ENCODE results near the gene UBE2G2. TPM values are rescaled to one million over a fixed set of nuclear protein-coding genes. Genes with fewer than 3 reads are reported as not detected.

Gene UBE2G2
- total RNA-seq, 3 donors from 2014 or later, result 64.2 to 85.4 (median 66.8) TPM

- H3K36me3 ChIP-seq (ENCODE audit: low read depth), result no peaks in the 10 kb centered on the region
- intact Hi-C loops (cut with DNase I, micrococcal nuclease), result no loop called here
- no peak for ATAC-seq
- no peak for DNase-seq
- no peak overlapping the region for H3K4me3 ChIP-seq
- H3K4me1 ChIP-seq (ENCODE audit: low read depth), result peaks cover 14% of the 10 kb centered on the region
- H3K9me3 ChIP-seq, result no peaks in the 10 kb centered on the region
- no peak for TF ChIP-seq CTCF (IDR thresholded peaks at IDR 0.05)
Observed at GRCh38 chr21:44804762-44805161, 3.1 kb upstream of the UBE2G2 start.

GRCh38 chr21:44803651-44804050 lies 2.0 kb upstream of the UBE2G2 start:
- no peaks in the 10 kb centered on the region for H3K36me3 ChIP-seq (ENCODE audit: low read depth)
- ATAC-seq (no peak), DNase-seq (no peak)
- H3K4me1 ChIP-seq (ENCODE audit: low read depth), result peaks cover 15% of the 10 kb centered on the region
- no peak overlapping the region for H3K4me3 ChIP-seq
- intact Hi-C loops (cut with DNase I, micrococcal nuclease), result no loop called here
- no peaks in the 10 kb centered on the region for H3K9me3 ChIP-seq
- TF ChIP-seq CTCF (IDR thresholded peaks at IDR 0.05), result no peak

- H3K9me3 ChIP-seq, result no peaks in the 10 kb centered on the region
- ATAC-seq (peak; percentile 2), DNase-seq (no peak)
- H3K36me3 ChIP-seq (ENCODE audit: low read depth), result no peaks in the 10 kb centered on the region
- no peak for TF ChIP-seq CTCF (IDR thresholded peaks at IDR 0.05)
- intact Hi-C loops (cut with DNase I, micrococcal nuclease), result no loop called here
- no peak overlapping the region for H3K4me3 ChIP-seq
- H3K4me1 ChIP-seq (ENCODE audit: low read depth), result peaks cover 15% of the 10 kb centered on the region
Observed at GRCh38 chr21:44802396-44803153, 955 bp upstream of the UBE2G2 start.

GRCh38 chr21:44800971-44801467 lies 601 bp downstream of the UBE2G2 start:
- intact Hi-C loops (cut with DNase I, micrococcal nuclease), result no loop called here
- DNase-seq, result no peak
- no peaks in the 10 kb centered on the region for H3K9me3 ChIP-seq

GRCh38 chr21:44800103-44800502 lies 1.5 kb downstream of the UBE2G2 start:
- peak; percentile 9 for TF ChIP-seq CTCF (IDR thresholded peaks at IDR 0.05)
- no peak overlapping the region for H3K4me3 ChIP-seq
- peak in 1 of 3 donors; percentile 74 for DNase-seq
- H3K9me3 ChIP-seq, result no peaks in the 10 kb centered on the region
- peak; percentile 42 for ATAC-seq
- H3K36me3 ChIP-seq (ENCODE audit: low read depth), result no peaks in the 10 kb centered on the region
- H3K4me1 ChIP-seq (ENCODE audit: low read depth), result peaks cover 15% of the 10 kb centered on the region
- intact Hi-C loops (cut with DNase I, micrococcal nuclease), result no loop called here

More at GRCh38 chr21:44800971-44801467, 601 bp downstream of the UBE2G2 start:
- TF ChIP-seq CTCF (IDR thresholded peaks at IDR 0.05), result no peak
- Histone ChIP-seq H3K4me3 (peak overlapping the region; percentile 69), H3K36me3 (ENCODE audit: low read depth) (no peaks in the 10 kb centered on the region), H3K4me1 (ENCODE audit: low read depth) (peaks cover 15% of the 10 kb centered on the region)
- peak; percentile 70 for ATAC-seq
